GF-D8 (cell line): ENCODE data around the gene CCT7.

Experiments
- DNase-seq: peaks from one replicate; lab custom pipeline; 2025; lab: John Stamatoyannopoulos, UW

Gene CCT7

DNA sequence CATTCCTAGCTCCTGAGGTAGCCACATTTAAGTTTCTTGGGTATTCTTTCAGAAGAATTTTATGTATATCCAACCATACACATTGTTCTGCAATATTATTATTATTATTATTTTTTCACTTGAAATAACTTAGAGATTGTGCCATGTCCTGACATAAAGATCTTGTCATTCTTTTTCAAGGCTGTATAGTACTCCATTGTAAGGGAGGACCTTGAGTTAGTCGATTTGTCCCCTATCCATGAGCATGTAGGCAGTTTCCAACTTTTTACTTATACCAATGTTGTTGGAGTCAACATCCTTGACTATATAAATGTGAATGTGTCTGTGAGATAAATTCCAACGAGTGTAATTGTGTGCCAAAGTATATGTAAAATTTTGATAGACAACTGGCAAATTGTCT is 60.1 kb downstream of the CCT7 start:
- DNase-seq: no peak

GRCh38 chr2:73295751-73296400 is 61.8 kb downstream of the CCT7 start:
- no peak for DNase-seq

GRCh38 chr2:73297151-73297559 is 63.0 kb downstream of the CCT7 start:
- no peak for DNase-seq

DNA sequence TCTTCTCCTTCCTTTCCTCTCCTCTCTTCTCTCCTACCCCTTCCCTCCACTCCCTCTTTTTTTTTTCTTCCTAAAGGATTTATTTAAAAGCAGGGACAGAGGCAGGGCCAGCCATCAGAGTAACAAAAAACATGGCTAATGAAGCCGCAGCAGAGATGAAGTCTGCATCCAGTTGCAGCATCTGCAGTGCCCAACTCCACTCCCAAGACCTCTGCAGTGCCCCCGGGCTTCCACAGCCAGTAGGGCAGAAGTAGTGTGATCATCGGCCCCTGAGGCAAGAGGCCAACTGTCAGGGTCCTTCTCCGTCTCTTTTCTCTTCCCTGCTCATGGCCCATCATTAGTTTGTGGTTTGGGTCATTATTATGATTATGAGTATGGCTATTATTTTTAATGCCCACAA is 63.5 kb downstream of the CCT7 start:
- DNase-seq: no peak

DNA sequence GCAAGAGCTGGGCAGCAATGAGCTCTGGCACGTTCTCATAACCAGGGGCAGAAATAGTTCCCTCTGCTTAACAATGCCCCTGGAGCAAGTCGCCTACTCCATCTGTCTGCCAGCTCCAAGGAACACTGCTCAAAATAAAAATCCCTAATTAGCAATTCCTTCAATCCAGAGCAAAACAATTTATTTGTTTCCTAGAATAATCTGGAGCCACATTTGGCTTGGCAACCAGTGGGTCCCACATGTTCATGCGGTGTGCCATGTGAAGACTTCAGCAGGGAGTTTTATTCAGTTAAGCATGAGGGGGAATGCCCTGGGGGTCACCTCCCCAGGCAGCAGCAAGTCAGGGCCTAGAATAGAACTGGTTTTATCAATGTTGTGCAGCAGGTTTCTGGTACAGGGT is 66.8 kb downstream of the CCT7 start:
- no peak for DNase-seq

- DNase-seq: no peak
These were observed 67.5 kb downstream of the CCT7 start for GRCh38 chr2:73301636-73302035.
